Head of caudate nucleus (tissue), 42 donors: Measurements from ENCODE around the gene ZDHHC13.

Experiments used
- DNase-seq, 42 donors: peaks; one replicate each; pipeline versions ENCODE4 v3.0.0 to v3.0.0-alpha.2; 2020 to 2021; ENCODE audit warnings: mixed read lengths in 7 of 42
- intact Hi-C: fragments of 100-400 bp; cut with DNase I; formaldehyde crosslinking; loops from one replicate; pipeline ENCODE4 v1.15.0; 2022

ZDHHC13 gene, protein sequence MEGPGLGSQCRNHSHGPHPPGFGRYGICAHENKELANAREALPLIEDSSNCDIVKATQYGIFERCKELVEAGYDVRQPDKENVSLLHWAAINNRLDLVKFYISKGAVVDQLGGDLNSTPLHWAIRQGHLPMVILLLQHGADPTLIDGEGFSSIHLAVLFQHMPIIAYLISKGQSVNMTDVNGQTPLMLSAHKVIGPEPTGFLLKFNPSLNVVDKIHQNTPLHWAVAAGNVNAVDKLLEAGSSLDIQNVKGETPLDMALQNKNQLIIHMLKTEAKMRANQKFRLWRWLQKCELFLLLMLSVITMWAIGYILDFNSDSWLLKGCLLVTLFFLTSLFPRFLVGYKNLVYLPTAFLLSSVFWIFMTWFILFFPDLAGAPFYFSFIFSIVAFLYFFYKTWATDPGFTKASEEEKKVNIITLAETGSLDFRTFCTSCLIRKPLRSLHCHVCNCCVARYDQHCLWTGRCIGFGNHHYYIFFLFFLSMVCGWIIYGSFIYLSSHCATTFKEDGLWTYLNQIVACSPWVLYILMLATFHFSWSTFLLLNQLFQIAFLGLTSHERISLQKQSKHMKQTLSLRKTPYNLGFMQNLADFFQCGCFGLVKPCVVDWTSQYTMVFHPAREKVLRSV

DNA sequence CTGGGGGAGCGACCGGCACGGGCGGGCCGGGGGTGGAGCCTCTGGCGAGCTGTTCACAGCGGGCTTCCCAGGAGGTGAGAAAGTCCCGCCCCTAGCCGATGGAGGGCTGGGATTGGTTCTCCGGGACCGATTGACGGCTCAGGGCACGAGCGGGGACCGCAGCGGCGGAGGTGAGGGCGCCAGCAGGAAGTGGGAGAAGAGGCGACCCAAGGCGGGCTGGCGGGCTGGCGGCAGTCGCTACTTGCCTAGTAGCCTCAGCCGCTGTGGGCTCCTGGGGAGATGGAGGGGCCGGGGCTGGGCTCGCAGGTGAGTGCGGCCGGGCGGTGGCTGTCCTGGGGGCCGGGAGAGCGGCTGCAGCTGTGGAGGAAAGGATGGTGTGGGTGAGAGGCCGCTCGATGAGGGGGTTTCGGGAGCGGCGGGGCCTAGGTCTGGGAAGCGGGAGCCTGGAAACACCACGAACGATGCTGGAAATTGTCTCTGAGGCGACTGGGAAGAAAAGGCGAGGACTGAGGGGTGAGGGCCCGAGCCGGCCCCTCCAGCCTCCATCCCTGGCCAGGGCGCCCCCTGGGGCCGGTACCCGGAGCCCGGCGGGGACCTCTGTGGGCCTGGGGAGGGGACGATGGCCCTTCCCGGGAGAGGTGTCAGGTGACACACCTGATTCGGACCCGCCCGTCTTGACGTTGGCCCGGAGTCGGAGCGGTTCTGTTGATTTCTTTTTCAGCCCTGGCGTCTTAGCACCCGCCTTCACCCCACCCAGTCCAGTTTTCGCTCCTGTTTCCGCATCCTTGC lies at the start of gene ZDHHC13:
Gene ZDHHC13 (plus strand): TSS at position 198 of the 789 bp plus-strand sequence. CDS start 82 bp downstream, at position 280.
- DNase-seq = peak; percentile 84 to 98 (median 96)
- intact Hi-C loops = no loop called here

DNA sequence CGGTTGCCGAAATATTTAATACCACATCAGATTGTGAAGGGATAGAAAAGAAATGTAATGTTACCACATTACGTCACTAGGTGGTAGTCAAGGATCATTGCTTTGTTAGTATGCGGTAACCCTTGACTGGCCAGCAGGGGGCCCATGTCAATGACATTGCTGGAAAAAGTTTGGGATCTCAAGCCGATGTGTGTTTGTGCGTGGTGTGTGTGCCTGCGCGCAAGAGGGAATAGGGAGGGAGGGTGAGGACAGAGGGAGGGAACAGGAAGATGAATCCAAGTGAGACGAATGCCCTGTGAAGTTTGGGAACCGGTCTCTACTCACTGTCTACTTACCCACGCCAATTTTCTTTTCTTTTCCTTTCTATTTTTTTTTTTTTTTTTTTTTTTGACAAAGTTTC lies 45.7 kb upstream of the ZDHHC13 start:
- peak; percentile 43 to 82 (median 67) for DNase-seq
- intact Hi-C loops = loop anchor here (5.0 to 10.0 kb wide), 2 partner anchors 174 to 481 kb away; partner anchors contain the start of gene E2F8

DNA sequence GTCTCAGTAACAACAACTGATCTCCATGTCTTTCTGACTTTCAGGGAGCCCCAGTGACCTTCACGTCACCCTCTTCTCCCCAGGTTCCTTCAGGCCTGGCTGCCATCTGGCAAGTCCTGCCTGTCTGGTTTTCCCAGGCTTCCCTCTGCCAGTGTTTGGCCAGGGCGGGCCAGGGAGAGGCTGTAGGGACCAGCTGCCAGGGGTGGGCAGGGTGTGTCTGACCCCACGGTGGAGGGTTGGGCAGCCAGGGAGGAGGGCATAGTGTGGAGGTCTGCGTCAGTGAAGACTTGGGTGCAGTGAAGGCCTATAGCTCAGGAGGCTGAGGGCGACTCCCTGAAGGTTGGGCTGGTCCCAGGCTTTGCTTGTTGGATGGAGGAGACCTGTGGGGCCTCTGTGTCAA lies 44.5 kb upstream of the ZDHHC13 start:
- intact Hi-C loops = loop anchor here (5.0 to 10.0 kb wide), 2 partner anchors 172 to 480 kb away; partner anchors contain the start of gene E2F8
- DNase-seq = no peak

DNA sequence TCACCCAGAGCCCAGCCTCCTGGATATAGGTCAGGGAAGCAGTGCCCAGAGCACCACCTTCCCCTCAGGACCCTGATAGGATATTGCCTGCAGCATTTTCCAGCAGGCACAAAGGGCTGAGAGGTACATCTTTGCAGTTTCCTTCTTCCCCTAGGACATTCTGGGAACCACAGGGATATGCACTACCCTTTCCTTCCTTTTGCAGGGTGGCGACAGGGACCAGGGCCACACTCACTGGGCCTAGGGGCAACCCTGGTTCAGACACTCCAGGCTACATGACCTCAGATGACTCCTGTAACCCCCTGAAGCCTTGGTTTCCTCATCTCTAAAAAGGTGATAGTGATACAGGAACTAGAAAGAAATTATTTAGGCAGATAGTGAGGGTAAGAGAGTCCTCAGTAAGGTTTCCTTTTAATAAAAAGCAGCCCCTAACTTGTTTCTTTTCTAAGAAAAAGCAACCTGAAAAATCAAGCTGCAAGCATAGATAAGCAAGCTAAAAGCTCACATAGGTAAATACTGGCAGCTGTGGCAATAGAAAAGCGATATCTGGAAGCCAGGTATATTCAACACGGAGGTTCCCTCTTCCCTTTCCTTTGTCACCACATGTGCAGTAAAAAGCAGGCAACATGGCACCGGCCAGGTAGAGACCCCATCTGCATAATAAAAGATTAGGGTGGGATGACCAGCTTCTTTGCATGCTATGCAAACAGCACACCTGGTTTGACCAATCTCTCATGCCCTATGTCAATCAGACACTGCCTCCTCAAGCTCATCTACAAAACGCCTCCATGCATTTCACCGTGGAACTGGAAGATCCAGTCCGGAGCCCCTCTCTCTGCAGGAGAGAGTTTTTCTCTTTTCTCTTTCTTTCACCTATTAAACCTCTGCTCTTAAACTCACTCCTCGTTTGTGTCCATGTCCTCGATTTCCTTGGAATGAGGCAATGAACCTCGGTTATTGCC lies 43.2 kb upstream of the ZDHHC13 start:
- intact Hi-C loops = loop anchor here (5.0 to 10.0 kb wide), 2 partner anchors 171 to 479 kb away; partner anchors contain the start of gene E2F8
- DNase-seq = no peak

DNA sequence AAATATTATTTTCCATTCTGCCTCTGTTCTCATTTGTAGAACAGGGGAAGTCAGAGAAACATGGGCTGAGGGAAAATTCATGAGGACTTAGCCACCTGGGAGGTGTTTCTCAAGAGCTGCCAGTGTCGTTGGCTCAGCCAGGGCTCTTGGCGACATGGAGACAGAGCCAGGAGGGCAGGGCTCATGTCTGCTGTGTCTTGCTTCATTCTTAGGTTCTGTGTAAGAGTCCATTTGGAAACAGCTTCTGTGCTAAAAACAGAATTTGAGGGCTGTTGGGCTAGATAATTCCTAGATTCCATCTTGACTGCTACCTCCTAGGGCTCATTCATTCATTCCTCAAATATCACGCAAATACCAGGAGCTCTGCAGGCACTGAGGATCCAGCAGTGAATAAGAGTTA lies 41.3 kb upstream of the ZDHHC13 start:
- intact Hi-C loops = loop anchor here (10.0 kb wide), 1 partner anchor 169 kb away; the partner anchor contains the start of gene E2F8
- DNase-seq = no peak

DNA sequence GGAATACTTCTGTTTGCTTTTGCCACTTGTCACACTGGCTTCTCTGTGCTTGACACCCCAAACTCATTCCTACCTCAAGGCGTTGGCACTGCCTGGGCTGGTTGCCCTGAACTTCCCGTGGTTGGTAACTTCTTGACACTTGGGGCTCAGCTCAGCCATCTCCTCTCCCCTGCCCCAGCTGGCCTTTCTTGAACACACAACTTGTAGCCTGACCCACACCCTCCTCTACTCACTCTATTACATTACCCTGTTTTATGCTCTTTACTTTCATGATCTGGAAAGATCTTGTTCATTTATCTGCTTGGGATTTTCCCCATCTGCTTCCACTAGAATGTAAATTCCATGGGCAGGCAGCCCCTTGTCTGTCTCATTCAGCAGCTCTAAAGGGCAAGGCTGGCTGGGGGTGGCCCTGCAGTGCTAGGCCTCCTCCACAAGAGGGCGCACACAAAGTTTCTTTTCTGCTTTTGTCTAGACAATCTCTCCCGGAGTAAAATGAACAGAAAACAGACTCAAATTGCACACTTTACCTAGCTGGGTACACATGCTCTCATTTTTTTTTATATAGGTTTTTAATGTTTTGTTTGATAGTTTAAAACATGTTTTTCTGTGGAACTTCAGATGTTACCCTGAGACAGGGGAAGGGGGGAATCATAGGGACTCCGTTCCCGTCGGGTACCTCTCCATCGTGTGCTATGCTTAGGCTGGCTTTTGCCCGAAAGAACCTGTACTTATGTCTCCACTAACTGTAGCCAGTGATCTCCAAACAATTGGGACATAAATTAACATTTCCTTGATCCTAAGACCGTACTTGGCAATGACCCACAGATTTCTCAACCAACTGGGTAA lies 40.0 kb upstream of the ZDHHC13 start:
- peak in 41 of 42 donors; percentile 28 to 87 (median 68) for DNase-seq
- intact Hi-C loops = loop anchor here (10.0 kb wide), 1 partner anchor 168 kb away; the partner anchor contains the start of gene E2F8

DNA sequence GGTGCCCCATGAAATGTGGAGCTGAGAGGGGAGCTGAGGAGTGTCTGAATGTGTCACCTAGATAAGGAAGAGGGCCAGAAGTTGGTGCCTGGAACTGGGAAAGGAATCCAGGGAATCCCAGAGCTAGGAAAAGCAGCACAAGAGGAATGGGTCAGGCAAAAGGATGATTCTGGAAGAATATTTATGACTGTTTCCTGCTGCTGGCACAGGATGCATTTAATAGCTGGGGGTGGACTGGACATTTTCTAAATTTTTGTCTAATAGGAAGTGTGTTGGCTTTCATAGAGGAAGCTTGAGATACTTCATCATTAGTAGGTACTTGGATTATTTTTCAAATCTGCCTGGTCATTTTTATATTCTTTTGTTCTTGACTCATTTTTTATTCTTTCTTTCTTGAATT lies 39.0 kb upstream of the ZDHHC13 start:
- DNase-seq = no peak
- intact Hi-C loops = loop anchor here (10.0 kb wide), 1 partner anchor 167 kb away; the partner anchor contains the start of gene E2F8

DNA sequence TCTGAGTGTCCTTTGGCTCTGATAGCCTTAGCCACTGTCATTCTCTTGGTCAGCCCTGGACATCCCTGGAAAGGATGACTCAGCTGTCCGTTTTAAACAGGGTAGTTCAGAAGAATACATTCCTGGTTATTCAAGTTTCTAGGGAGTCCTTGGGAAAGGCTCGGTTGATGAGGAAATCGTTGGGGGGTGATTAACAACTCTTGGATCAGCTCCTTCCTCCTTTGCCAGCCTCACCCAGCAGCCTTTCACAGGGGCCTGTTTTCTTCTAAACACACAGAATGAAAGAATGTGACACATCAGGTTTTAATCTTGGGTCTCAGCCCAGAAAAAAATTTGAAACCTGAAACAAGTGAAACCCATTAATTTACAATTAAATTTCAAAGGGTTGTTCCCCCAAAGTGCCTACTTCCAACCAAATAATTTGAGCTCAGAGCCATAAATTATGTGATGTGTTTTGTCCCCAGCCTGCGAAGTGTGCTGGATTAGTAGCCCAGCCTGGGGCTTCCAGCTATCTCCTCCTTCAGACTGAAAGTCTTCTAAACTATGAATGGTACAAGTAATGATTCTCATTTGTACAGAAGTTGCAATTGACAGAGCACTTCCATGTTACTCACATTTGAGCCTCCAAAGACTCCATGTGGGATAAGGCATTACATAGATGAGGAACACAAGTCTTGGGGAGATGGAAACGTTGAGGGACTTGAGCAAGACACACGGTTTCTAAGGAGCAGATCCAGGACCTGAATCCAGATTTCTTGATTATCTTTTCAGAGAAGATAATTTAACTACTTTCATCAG lies 37.1 kb upstream of the ZDHHC13 start:
- intact Hi-C loops = loop anchor here (10.0 kb wide), 1 partner anchor 165 kb away; the partner anchor contains the start of gene E2F8
- DNase-seq = peak in 14 of 42 donors; percentile 9 to 75 (median 38)

DNA sequence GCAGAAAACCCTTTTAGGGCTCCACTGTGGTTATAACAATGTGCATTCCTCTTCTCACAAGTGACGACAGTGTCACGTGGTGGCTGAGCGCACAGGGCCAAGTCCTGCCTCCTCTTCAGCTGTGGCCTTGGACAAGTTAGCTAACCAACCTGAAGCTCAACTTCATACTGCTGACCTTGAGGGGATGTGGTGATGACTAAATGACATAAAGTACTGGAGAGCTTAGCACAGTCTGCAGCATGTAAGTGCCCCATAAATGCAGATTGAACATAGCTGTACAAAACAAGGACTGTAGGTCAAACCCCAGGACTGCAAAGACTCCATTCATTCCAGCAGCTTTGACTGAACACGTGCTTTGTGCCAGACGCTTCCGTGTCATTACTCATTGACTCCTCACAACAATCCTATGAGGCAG lies 36.4 kb upstream of the ZDHHC13 start:
- DNase-seq = peak in 37 of 42 donors; percentile 9 to 67 (median 29)
- intact Hi-C loops = no loop called here

DNA sequence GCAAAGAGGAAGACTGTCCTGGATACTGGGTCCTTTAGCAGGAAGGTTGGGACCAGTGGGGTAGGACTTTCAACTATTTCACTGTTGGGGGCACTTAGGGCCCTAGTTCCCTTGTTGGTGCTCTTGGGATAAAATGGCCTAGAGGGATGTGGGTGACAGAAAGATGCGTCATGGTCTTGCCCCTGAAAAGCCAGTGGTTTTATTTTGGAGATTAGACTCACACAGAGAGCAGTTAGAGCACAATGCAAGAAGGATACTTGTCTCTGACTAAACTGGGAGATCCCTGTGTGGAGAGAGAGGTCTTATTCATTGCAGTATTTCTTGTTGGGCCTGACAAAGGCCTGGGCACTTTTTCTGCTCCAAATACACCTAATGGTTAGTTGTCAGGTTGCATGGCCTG lies 33.8 kb upstream of the ZDHHC13 start:
- no peak for DNase-seq
- intact Hi-C loops = no loop called here

DNA sequence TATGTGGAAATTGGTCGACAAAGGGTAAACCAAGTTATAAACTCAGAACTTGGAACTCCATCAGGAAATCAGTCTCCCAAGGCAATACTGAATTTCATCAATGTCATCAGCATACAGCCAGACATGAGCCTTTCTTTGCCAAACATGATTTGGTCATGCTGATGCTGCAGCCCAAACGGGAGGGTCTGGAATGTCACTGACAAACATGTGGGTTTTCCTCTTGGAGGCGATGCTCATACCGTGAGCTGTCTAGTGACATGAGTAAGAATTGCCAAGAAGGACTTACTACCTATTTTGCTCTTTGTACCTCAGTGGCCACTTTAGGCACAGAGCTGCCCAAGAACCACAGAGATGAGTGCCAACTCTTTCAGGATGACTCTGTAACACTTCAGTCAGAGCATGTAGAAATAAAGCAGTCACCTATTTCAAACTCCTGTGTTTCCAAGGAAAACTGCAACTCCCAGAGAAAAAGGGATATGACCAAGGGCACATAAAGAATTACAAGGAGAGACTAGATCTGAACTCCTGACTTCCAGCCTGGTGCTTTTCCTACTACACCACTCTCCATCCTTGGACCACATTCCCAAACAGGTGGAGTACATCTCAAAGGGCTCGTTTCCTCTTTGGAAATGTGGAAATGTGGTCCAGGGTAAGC lies 32.2 kb upstream of the ZDHHC13 start:
- no peak for DNase-seq
- intact Hi-C loops = no loop called here

DNA sequence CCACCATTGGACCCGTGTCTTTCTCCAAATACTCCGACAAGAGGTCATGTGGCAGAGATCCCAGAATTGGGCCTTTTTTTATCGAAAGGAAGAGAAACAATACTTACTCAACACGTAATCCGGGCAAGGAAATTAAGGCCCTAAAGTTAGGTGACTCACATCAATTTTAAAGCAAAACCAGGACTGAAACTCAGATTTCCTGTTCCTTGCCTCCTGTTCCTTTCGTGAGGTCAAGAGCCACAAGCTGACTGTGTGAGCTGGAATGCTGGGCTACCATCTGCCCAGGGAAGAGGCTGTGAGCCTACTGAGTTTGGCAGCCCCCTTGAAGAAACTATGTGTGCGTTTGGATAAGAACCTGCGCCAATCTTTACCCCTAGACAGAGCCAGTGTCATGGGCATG lies 29.3 kb upstream of the ZDHHC13 start:
- no peak for DNase-seq
- intact Hi-C loops = no loop called here

DNA sequence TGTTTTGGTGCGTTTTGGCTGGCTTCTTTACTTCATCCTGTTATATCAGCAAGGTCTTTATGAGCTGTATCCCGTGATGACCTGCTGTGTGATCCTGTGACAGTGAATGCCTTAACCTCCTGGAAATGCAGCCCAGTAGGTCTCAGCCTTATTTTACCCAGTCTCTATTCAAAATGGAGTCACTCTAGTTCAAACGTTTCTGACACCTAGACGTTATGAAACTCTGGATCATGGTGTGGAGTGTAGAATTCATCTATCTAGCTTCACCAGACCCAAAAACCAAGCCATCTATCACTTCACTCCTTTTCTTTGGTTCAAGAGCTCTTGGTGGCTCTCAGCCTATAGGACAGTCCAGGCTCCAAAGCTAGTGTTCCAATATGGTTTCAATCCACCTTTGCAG lies 28.2 kb upstream of the ZDHHC13 start:
- intact Hi-C loops = no loop called here
- no peak for DNase-seq

DNA sequence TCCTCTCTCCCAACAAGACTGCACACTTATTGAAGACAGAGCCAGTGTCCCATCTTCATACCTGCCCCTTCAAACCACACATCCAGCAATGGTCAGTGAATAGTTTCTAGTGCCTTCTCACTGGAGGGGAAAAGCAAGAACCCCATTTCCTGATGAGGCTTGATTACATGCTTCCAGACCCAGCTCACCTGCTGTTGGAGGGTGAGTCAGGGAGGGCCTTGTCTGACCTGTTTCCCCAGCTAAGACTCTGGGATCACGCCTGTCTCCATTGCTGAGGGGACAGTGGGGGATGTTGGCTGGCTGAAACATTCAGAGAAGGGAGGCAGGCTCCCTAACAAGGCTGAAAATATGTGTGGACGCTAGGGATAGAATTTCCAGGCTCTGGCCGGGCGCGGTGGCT lies 27.5 kb upstream of the ZDHHC13 start:
- intact Hi-C loops = no loop called here
- DNase-seq = no peak

DNA sequence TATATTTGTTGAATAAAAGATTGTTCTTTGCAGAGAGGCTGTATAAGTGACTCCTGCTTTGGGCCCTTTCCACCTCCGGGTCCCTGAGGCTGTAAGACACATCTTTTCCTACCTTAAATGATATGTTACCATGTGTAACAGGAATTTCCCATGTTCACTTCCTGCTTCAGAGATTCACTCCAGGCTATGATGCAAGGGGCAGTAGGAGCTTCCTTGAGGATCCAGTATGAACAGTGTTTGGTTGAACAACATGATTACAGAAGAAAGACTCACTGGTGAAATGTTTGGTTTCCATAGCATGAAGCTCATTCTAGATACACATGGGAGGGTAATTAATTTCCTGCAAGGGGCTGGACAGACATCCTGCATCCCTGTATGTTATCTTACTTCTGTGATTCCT lies 25.6 kb upstream of the ZDHHC13 start:
- no peak for DNase-seq
- intact Hi-C loops = no loop called here

DNA sequence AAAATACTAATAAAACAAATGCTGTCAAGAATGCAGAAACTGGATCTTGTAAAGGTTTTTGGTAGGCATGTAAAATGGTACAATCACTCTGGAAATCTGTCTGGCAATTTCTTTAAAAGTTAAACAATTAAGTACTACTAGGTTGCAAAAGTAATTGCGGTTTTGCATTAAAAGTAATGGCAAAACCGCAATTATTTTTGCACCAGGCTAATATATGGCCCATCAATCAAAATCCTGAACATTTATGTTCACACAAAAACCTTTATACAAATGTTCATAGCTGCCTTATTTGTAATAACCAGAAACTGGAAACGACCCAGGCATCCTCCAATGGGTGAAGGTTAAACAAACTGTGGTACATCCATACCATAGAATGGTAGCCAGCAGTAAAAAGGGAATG lies 24.6 kb upstream of the ZDHHC13 start:
- DNase-seq = no peak
- intact Hi-C loops = no loop called here
